Esophagus squamous epithelium (tissue), 5 donors: ENCODE results near the gene SNCAIP. TPM values are rescaled to one million over a fixed set of nuclear protein-coding genes. Genes with fewer than 3 reads are reported as not detected.

ENCODE experiments used
- DNase-seq: peaks from one replicate; lab custom pipeline; 2025; lab: John Stamatoyannopoulos, UW
- H3K27ac ChIP-seq, 4 donors: fragments of 200-600 bp; sonication (generic); one replicate each; pipeline ENCODE4 v1.5.1; 2016 to 2019; ENCODE audit warnings: mild to moderate bottlenecking in 1 of 4
- H3K27me3 ChIP-seq, 4 donors: fragments of 200-600 bp; sonication (generic); 1 replicate in 3 of 4; 2 replicates in 1 of 4; pipeline versions ENCODE4 v1.5.1 to v1.6.0; 2017 to 2021; ENCODE audit warnings: antibody characterized with exemption in 1 of 4
- H3K36me3 ChIP-seq, 3 donors: fragments of 200-600 bp; sonication (generic); one replicate each; pipeline ENCODE4 v1.5.1; 2016 to 2019
- H3K4me1 ChIP-seq, 3 donors: fragments of 200-600 bp; sonication (generic); one replicate each; pipeline ENCODE4 v1.5.1; 2017 to 2019
- H3K4me3 ChIP-seq, 4 donors: fragments of 200-600 bp; sonication (generic); 1 replicate in 3 of 4; 2 replicates in 1 of 4; pipeline ENCODE4 v1.5.1; 2016 to 2019; ENCODE audit warnings: mild to moderate bottlenecking in 2 of 4, moderate library complexity in 1 of 4
- H3K9me3 ChIP-seq, 3 donors: fragments of 200-600 bp; sonication (generic); one replicate each; pipeline ENCODE4 v1.5.1; 2016 to 2019
- CTCF ChIP-seq, 6 experiments: fragments of 450-650 bp in 4 of 6; fragments of 200-600 bp in 2 of 6; sonication (generic) in 2 of 6; IDR thresholded peaks; one replicate each; pipeline ENCODE4 v1.5.1; 2016 to 2019; ENCODE audit warnings: antibody characterized with exemption in 6 of 6, mild to moderate bottlenecking in 4 of 6, moderate library complexity in 4 of 6
- POLR2A ChIP-seq, 4 donors: fragments of 450-650 bp; IDR thresholded peaks; one replicate each; pipeline ENCODE4 v1.6.1; 2017; ENCODE audit warnings: antibody characterized with exemption in 4 of 4, mild to moderate bottlenecking in 4 of 4, moderate library complexity in 3 of 4
- WGBS, 2 donors: methylation state at CpG; one replicate each; pipeline ENCODE4 v1.1.5; 2018; 5-methylcytosine and 5-hydroxymethylcytosine counted together
- intact Hi-C: fragments of 100-400 bp; cut with DNase I; formaldehyde crosslinking; loops from one replicate; pipeline ENCODE4 v1.15.0; 2022
- total RNA-seq, 4 donors: library from RNA; depleted of rRNA; stranded (reverse); fragments of >200 nt; gene quantifications; one replicate each; pipeline ENCODE4 v1.1.0, GENCODE V29; 2016
- donor health status: DM: yes; HTN: yes; CAD: no.

SNCAIP gene
- total RNA-seq, 4 donors from 2014 or later, result 0.48 to 3.3 (median 2.3) TPM

GRCh38 chr5:122295138-122295537 lies 16.9 kb upstream of the SNCAIP start:
- Histone ChIP-seq H3K4me1 (no peaks in the 10 kb centered on the region), H3K27me3 (no peaks in the 10 kb centered on the region), H3K4me3 (no peak overlapping the region), H3K9me3 (no peaks in the 10 kb centered on the region), H3K36me3 (no peaks in the 10 kb centered on the region), H3K27ac (no peak overlapping the region)
- no peak for TF ChIP-seq POLR2A (IDR thresholded peaks at IDR 0.05)
- TF ChIP-seq CTCF (IDR thresholded peaks at IDR 0.05), result peak in 3 of 6 experiments; percentile 12 to 34 (median 16)
- WGBS, 2 donors, result 34 to 51% methylated on average over 2 of the region's 2 CpGs
- DNase-seq, result no peak
- intact Hi-C loops, result no loop called here

- H3K4me3 ChIP-seq, result no peak overlapping the region
- intact Hi-C loops, result no loop called here
- no peak for DNase-seq
- H3K27me3 ChIP-seq, result no peaks in the 10 kb centered on the region
- no peak overlapping the region for H3K27ac ChIP-seq
- peaks cover 0 to 9% (median 0%) of the 10 kb centered on the region in 3 donors for H3K4me1 ChIP-seq
- H3K36me3 ChIP-seq, result no peaks in the 10 kb centered on the region
- no peaks in the 10 kb centered on the region for H3K9me3 ChIP-seq
- no peak for TF ChIP-seq POLR2A (IDR thresholded peaks at IDR 0.05)
- no peak for TF ChIP-seq CTCF (IDR thresholded peaks at IDR 0.05)
- WGBS, 2 donors, result 79 to 86% methylated on average over 2 of the region's 2 CpGs
Measured at GRCh38 chr5:122296871-122297270, 15.2 kb upstream of the SNCAIP start.

GRCh38 chr5:122297587-122298298 lies 14.3 kb upstream of the SNCAIP start:
- intact Hi-C loops, result no loop called here
- peaks cover 0 to 9% (median 0%) of the 10 kb centered on the region in 3 donors for H3K4me1 ChIP-seq
- TF ChIP-seq POLR2A (IDR thresholded peaks at IDR 0.05) (no peak), CTCF (IDR thresholded peaks at IDR 0.05) (no peak)

GRCh38 chr5:122300374-122300773 lies 11.7 kb upstream of the SNCAIP start:
- DNase-seq, result no peak
- Histone ChIP-seq H3K36me3 (no peaks in the 10 kb centered on the region), H3K4me1 (peaks cover 0 to 9% (median 0%) of the 10 kb centered on the region in 3 donors), H3K27me3 (no peaks in the 10 kb centered on the region), H3K4me3 (no peak overlapping the region), H3K27ac (no peak overlapping the region), H3K9me3 (no peaks in the 10 kb centered on the region)
- intact Hi-C loops, result no loop called here
- no peak for TF ChIP-seq POLR2A (IDR thresholded peaks at IDR 0.05)
- no peak for TF ChIP-seq CTCF (IDR thresholded peaks at IDR 0.05)
- WGBS, 2 donors, result 60 to 67% methylated on average over 1 of the region's 1 CpG

More at GRCh38 chr5:122297587-122298298, 14.3 kb upstream of the SNCAIP start:
- Histone ChIP-seq H3K9me3 (no peaks in the 10 kb centered on the region), H3K36me3 (no peaks in the 10 kb centered on the region), H3K4me3 (no peak overlapping the region), H3K27ac (no peak overlapping the region), H3K27me3 (no peaks in the 10 kb centered on the region)
- 75 to 92% methylated on average over 6 of the region's 6 CpGs for WGBS, 2 donors
- DNase-seq, result no peak

- intact Hi-C loops, result no loop called here
- Histone ChIP-seq H3K4me3 (no peak overlapping the region), H3K27ac (no peak overlapping the region), H3K36me3 (no peaks in the 10 kb centered on the region), H3K4me1 (peaks cover 0 to 9% (median 0%) of the 10 kb centered on the region in 3 donors), H3K9me3 (no peaks in the 10 kb centered on the region), H3K27me3 (no peaks in the 10 kb centered on the region)
- WGBS, 2 donors, result 19 to 25% methylated on average over 2 of the region's 2 CpGs
- TF ChIP-seq CTCF (IDR thresholded peaks at IDR 0.05), result no peak
- TF ChIP-seq POLR2A (IDR thresholded peaks at IDR 0.05), result no peak
- no peak for DNase-seq
Measured at GRCh38 chr5:122301016-122301415, 11.0 kb upstream of the SNCAIP start.
